CD4-positive, alpha-beta memory T cell (primary cell): ENCODE data around the gene GJA3. TPM values are rescaled to one million over a fixed set of nuclear protein-coding genes. Genes with fewer than 3 reads are reported as not detected.
"Not testable (repeated sequence)": the region's sequence is repeated elsewhere in the genome, so short reads cannot be mapped to it uniquely, and the experiment has no call there.

ENCODE experiments used
- CTCF ChIA-PET: fragments of 350-600 bp; sonication (Branson Sonifier 250); formaldehyde crosslinking; loops from one replicate; lab custom pipeline; 2021; ENCODE audit warnings: inconsistent platforms; ENCODE audit not compliant: partially characterized antibody; lab: Charles Lee
- POLR2A ChIA-PET: fragments of 350-600 bp; sonication (Branson Sonifier 250); formaldehyde crosslinking; loops from one replicate; lab custom pipeline; 2021; ENCODE audit not compliant: partially characterized antibody; lab: Charles Lee
- DNase-seq, 5 donors: peaks; one replicate each; pipeline versions ENCODE4 v3.0.0 to v3.0.0-alpha.2; 2020 to 2022; ENCODE audit warnings: mixed read lengths in 1 of 5
- H3K27ac ChIP-seq: one replicate; pipeline ENCODE4 v1.7.0; 2013; ENCODE audit warnings: low read depth, low read length
- H3K27me3 ChIP-seq: 2 replicates; pipeline ENCODE4 v1.7.0; 2013; ENCODE audit warnings: mild to moderate bottlenecking, low read length, moderate library complexity; ENCODE audit not compliant: insufficient read depth
- H3K36me3 ChIP-seq: 2 replicates; pipeline ENCODE4 v1.7.0; 2013; ENCODE audit warnings: mild to moderate bottlenecking, low read length, moderate library complexity; ENCODE audit not compliant: insufficient read depth
- H3K4me1 ChIP-seq: 2 replicates; pipeline ENCODE4 v1.7.0; 2013; ENCODE audit warnings: mild to moderate bottlenecking, low read length, moderate library complexity; ENCODE audit not compliant: insufficient read depth
- H3K4me3 ChIP-seq, 2 donors: one replicate each; pipeline ENCODE4 v1.7.0; 2013; ENCODE audit warnings: low read length in 2 of 2, mild to moderate bottlenecking in 1 of 2
- H3K9me3 ChIP-seq, 2 donors: one replicate each; pipeline ENCODE4 v1.7.0; 2013; ENCODE audit warnings: low read length in 2 of 2, control low read depth in 1 of 2; ENCODE audit not compliant: control insufficient read depth in 1 of 2
- H3K27ac Mint-ChIP-seq, 7 donors: one replicate each; pipeline ENCODE4 v1.8.0; 2020 to 2021; ENCODE audit warnings: mixed read lengths in 7 of 7, mild to moderate bottlenecking in 6 of 7, inconsistent platforms in 3 of 7, moderate library complexity in 3 of 7
- H3K27me3 Mint-ChIP-seq, 2 donors: one replicate each; pipeline ENCODE4 v1.8.0; 2020 to 2021; ENCODE audit warnings: mixed read lengths in 2 of 2
- H3K36me3 Mint-ChIP-seq, 2 donors: one replicate each; pipeline ENCODE4 v1.8.0; 2020 to 2021; ENCODE audit warnings: mixed read lengths in 2 of 2, inconsistent platforms in 1 of 2, mild to moderate bottlenecking in 1 of 2
- H3K4me1 Mint-ChIP-seq, 4 donors: one replicate each; pipeline ENCODE4 v1.8.0; 2020 to 2021; ENCODE audit warnings: mixed read lengths in 4 of 4, mild to moderate bottlenecking in 1 of 4
- H3K4me3 Mint-ChIP-seq, 8 donors: one replicate each; pipeline ENCODE4 v1.8.0; 2020 to 2021; ENCODE audit warnings: mixed read lengths in 8 of 8, mild to moderate bottlenecking in 7 of 8, moderate library complexity in 6 of 8, inconsistent platforms in 3 of 8
- H3K9me3 Mint-ChIP-seq, 8 donors: one replicate each; pipeline ENCODE4 v1.8.0; 2020 to 2021; ENCODE audit warnings: mixed read lengths in 8 of 8, mild to moderate bottlenecking in 5 of 8, inconsistent platforms in 3 of 8, moderate library complexity in 1 of 8
- intact Hi-C: fragments of 100-400 bp; cut with micrococcal nuclease; formaldehyde crosslinking; loops from one replicate; pipeline ENCODE4 v1.15.1; 2023
- polyA plus RNA-seq, 2 donors: library from polyadenylated mRNA; unstranded; fragments of 300-500 nt; fragmentation: Illumina TruSeq; gene quantifications; one replicate each; pipeline ENCODE4 v1.2.3, GENCODE V29; 2021
- total RNA-seq, 2 experiments: library from RNA; stranded (reverse); gene quantifications; one replicate each; pipeline ENCODE4 v1.2.3, GENCODE V29; 2021

The GJA3 gene
- total and polyA plus RNA-seq, 4 experiments from 2014 or later = 0.09 TPM; not detected in 3

- ChIA-PET CTCF (interaction anchor here (0.8 to 2.5 kb wide), 4 partner anchors 42 to 176 kb away, joined by 3 to 8 read pairs (median 4); no protein-coding TSS in a partner anchor), POLR2A (no interaction called here)
- DNase-seq = peak; percentile 30 to 59 (median 40)
- Mint-ChIP-seq H3K4me3 (peak overlapping the region; percentile 71 to 86 (median 76)), H3K4me1 (peaks cover 7 to 24% (median 17%) of the 10 kb centered on the region in 4 donors), H3K9me3 (no peaks in the 10 kb centered on the region), H3K36me3 (peaks cover 0 to 2% of the 10 kb centered on the region in 2 donors), H3K27ac (peak overlapping the region in 3 of 7 donors; percentile 36 to 57 (median 48)), H3K27me3 (peaks cover 30 to 43% of the 10 kb centered on the region in 2 donors)
- Histone ChIP-seq H3K27me3 (peaks cover 11% of the 10 kb centered on the region), H3K9me3 (no peaks in the 10 kb centered on the region), H3K4me1 (peaks cover 19% of the 10 kb centered on the region), H3K36me3 (no peaks in the 10 kb centered on the region), H3K27ac (no peak overlapping the region), H3K4me3 (peak overlapping the region in 1 of 2 donors; percentile 37)
- intact Hi-C loops = loop anchor here (2.0 kb wide), 2 partner anchors 33 to 43 kb away; no protein-coding TSS in a partner anchor
Measured at GRCh38 chr13:20161275-20161950, 561 bp upstream of the GJA3 start.

GRCh38 chr13:20159646-20160305 lies 1.1 kb downstream of the GJA3 start:
- H3K27ac ChIP-seq = no peak overlapping the region
- intact Hi-C loops = loop anchor here (1.0 to 2.0 kb wide), 3 partner anchors 31 to 296 kb away; partner anchors contain the start of gene ZMYM5
- peaks cover 11% of the 10 kb centered on the region for H3K27me3 ChIP-seq
- peaks cover 7 to 24% (median 17%) of the 10 kb centered on the region in 4 donors for H3K4me1 Mint-ChIP-seq
- H3K9me3 Mint-ChIP-seq = no peaks in the 10 kb centered on the region
- no peak overlapping the region for H3K4me3 ChIP-seq
- ChIA-PET CTCF (interaction anchor here (0.7 to 1.8 kb wide), 6 partner anchors 32 to 232 kb away, joined by 3 to 16 read pairs (median 3); no protein-coding TSS in a partner anchor), POLR2A (interaction anchor here (0.7 to 1.3 kb wide), 3 partner anchors 41 to 175 kb away, joined by 3 to 4 read pairs (median 3); no protein-coding TSS in a partner anchor)
- no peaks in the 10 kb centered on the region for H3K36me3 ChIP-seq
- DNase-seq = peak in 1 of 5 donors; percentile 11
- H3K4me1 ChIP-seq = peaks cover 19% of the 10 kb centered on the region
- peaks cover 0 to 2% of the 10 kb centered on the region in 2 donors for H3K36me3 Mint-ChIP-seq
- peak overlapping the region in 2 of 7 donors; percentile 65 to 85 for H3K27ac Mint-ChIP-seq
- H3K9me3 ChIP-seq = no peaks in the 10 kb centered on the region
- H3K27me3 Mint-ChIP-seq = peaks cover 21 to 34% of the 10 kb centered on the region in 2 donors
- peak overlapping the region; percentile 73 to 88 (median 85) for H3K4me3 Mint-ChIP-seq

- POLR2A ChIA-PET = no interaction called here
- H3K27me3 Mint-ChIP-seq = peaks cover 14 to 30% of the 10 kb centered on the region in 2 donors
- no peak overlapping the region for H3K4me3 Mint-ChIP-seq
Measured at GRCh38 chr13:20157151-20157796, 3.6 kb downstream of the GJA3 start.

GRCh38 chr13:20156702-20157101 lies 4.2 kb downstream of the GJA3 start:
- intact Hi-C loops = no loop called here
- Mint-ChIP-seq H3K27me3 (peaks cover 14 to 32% of the 10 kb centered on the region in 2 donors), H3K27ac (no peak overlapping the region), H3K4me3 (no peak overlapping the region), H3K4me1 (peaks cover 3 to 13% (median 10%) of the 10 kb centered on the region in 4 donors), H3K9me3 (peaks cover 0 to 2% (median 0%) of the 10 kb centered on the region in 8 donors), H3K36me3 (peaks cover 0 to 2% of the 10 kb centered on the region in 2 donors)
- no peak for DNase-seq
- H3K36me3 ChIP-seq = no peaks in the 10 kb centered on the region
- H3K4me1 ChIP-seq = peaks cover 14% of the 10 kb centered on the region
- ChIA-PET POLR2A (no interaction called here), CTCF (interaction anchor here (1.0 kb wide), 1 partner anchor 40 kb away, joined by 3 read pairs; no protein-coding TSS in a partner anchor)
- H3K27ac ChIP-seq = no peak overlapping the region
- H3K27me3 ChIP-seq = peaks cover 11% of the 10 kb centered on the region
- no peak overlapping the region for H3K4me3 ChIP-seq
- H3K9me3 ChIP-seq = no peaks in the 10 kb centered on the region

More at GRCh38 chr13:20157151-20157796, 3.6 kb downstream of the GJA3 start:
- Mint-ChIP-seq H3K4me1 (peaks cover 3 to 18% (median 12%) of the 10 kb centered on the region in 4 donors), H3K9me3 (peaks cover 0 to 2% (median 0%) of the 10 kb centered on the region in 8 donors), H3K36me3 (peaks cover 0 to 2% of the 10 kb centered on the region in 2 donors), H3K27ac (no peak overlapping the region)
- Histone ChIP-seq H3K27ac (no peak overlapping the region), H3K9me3 (no peaks in the 10 kb centered on the region), H3K4me1 (peaks cover 19% of the 10 kb centered on the region), H3K4me3 (no peak overlapping the region), H3K36me3 (no peaks in the 10 kb centered on the region), H3K27me3 (peaks cover 11% of the 10 kb centered on the region)
- no peak for DNase-seq
- intact Hi-C loops = no loop called here
- CTCF ChIA-PET = interaction anchor here (1.2 kb wide), 1 partner anchor 24 kb away, joined by 3 read pairs; no protein-coding TSS in a partner anchor

GRCh38 chr13:20153290-20153689 lies 7.6 kb downstream of the GJA3 start:
- H3K9me3 ChIP-seq, H3K9me3 Mint-ChIP-seq, H3K27me3 ChIP-seq, H3K4me3 Mint-ChIP-seq, DNase-seq, intact Hi-C loops, H3K4me3 ChIP-seq, POLR2A ChIA-PET, CTCF ChIA-PET, H3K4me1 Mint-ChIP-seq, H3K36me3 ChIP-seq, H3K27ac Mint-ChIP-seq, H3K4me1 ChIP-seq, H3K27ac ChIP-seq, H3K36me3 Mint-ChIP-seq: not testable (repeated sequence)
- peaks cover 20 to 28% of the 10 kb centered on the region in 2 donors for H3K27me3 Mint-ChIP-seq

- Histone ChIP-seq H3K4me3 (no peak overlapping the region), H3K9me3 (no peaks in the 10 kb centered on the region), H3K27ac (no peak overlapping the region), H3K4me1 (no peaks in the 10 kb centered on the region), H3K36me3 (no peaks in the 10 kb centered on the region), H3K27me3 (no peaks in the 10 kb centered on the region)
- H3K4me1 Mint-ChIP-seq = no peaks in the 10 kb centered on the region
- peaks cover 21 to 27% of the 10 kb centered on the region in 2 donors for H3K27me3 Mint-ChIP-seq
- CTCF ChIA-PET = no interaction called here
- POLR2A ChIA-PET = no interaction called here
- H3K4me3 Mint-ChIP-seq = no peak overlapping the region
- no peak overlapping the region for H3K27ac Mint-ChIP-seq
- DNase-seq = no peak
- intact Hi-C loops = no loop called here
- no peaks in the 10 kb centered on the region for H3K36me3 Mint-ChIP-seq
- H3K9me3 Mint-ChIP-seq = peaks cover 0 to 2% (median 0%) of the 10 kb centered on the region in 8 donors
Measured at GRCh38 chr13:20151612-20152011, 9.2 kb downstream of the GJA3 start.
